BLaER1 (cell line): ENCODE results near the gene LRIG1.

Experiments
- H3K27ac ChIP-seq: shearing (Covaris generic); formaldehyde crosslinking; 2 replicates; pipeline ENCODE4 v1.8.1; 2022
- H3K27me3 ChIP-seq: shearing (Covaris generic); formaldehyde crosslinking; 2 replicates; pipeline ENCODE4 v1.8.1; 2022
- H3K36me3 ChIP-seq: shearing (Covaris generic); formaldehyde crosslinking; 2 replicates; pipeline ENCODE4 v1.8.1; 2022
- H3K4me1 ChIP-seq: shearing (Covaris generic); formaldehyde crosslinking; 2 replicates; pipeline ENCODE4 v1.8.1; 2022
- H3K4me2 ChIP-seq: shearing (Covaris generic); formaldehyde crosslinking; 2 replicates; pipeline ENCODE4 v1.8.1; 2022
- H3K4me3 ChIP-seq: shearing (Covaris generic); formaldehyde crosslinking; 2 replicates; pipeline ENCODE4 v1.8.1; 2022
- H3K9ac ChIP-seq: shearing (Covaris generic); formaldehyde crosslinking; 2 replicates; pipeline ENCODE4 v1.8.1; 2022
- H3K9me3 ChIP-seq: shearing (Covaris generic); formaldehyde crosslinking; 2 replicates; pipeline ENCODE4 v1.8.1; 2022
- H4K20me1 ChIP-seq: shearing (Covaris generic); formaldehyde crosslinking; 2 replicates; pipeline ENCODE4 v1.8.1; 2022
- Cebpa-rat ChIP-seq: shearing (Covaris generic); IDR thresholded peaks from 2 replicates; pipeline ENCODE4 v1.8.1; 2022

Gene LRIG1

DNA sequence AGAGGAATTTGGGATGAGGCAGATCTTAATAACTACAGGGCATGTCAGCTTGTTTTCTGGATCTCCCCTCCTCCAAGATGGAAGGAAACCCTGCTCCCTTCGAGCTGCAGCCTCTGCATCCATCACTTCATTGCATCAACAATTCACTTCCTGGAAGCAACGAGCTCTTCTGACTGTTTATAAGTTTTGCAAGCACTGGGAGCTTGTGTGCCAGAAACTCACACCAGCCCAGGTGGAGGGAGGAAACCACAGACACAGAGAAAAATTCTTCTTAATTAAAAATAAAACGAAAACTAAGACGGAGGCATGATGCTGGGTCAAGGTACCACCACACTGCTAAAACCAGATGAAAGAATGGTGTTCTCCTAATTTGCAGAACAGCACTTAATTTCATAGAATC is 10.6 kb downstream of the LRIG1 start:
- TF ChIP-seq Cebpa-rat: peak; percentile 53
- peak overlapping the region; percentile 54 for H3K4me3 ChIP-seq
- H3K4me2 ChIP-seq: peak overlapping the region; percentile 80
- no peaks in the 10 kb centered on the region; the same call in 1 of the 2 replicates for H3K36me3 ChIP-seq
- peaks cover 99% of the 10 kb centered on the region for H3K4me1 ChIP-seq
- peaks cover 1% of the 10 kb centered on the region for H4K20me1 ChIP-seq
- peak overlapping the region; percentile 79 for H3K27ac ChIP-seq
- H3K9me3 ChIP-seq: no peaks in the 10 kb centered on the region
- H3K27me3 ChIP-seq: no peaks in the 10 kb centered on the region
- peak overlapping the region; percentile 72 for H3K9ac ChIP-seq

GRCh38 chr3:66489581-66489980 is 11.2 kb downstream of the LRIG1 start:
- peak overlapping the region; percentile 80 for H3K4me2 ChIP-seq

GRCh38 chr3:66489115-66489514 is 11.7 kb downstream of the LRIG1 start:
- H3K9ac ChIP-seq: peak overlapping the region; percentile 72; the same call in 1 of the 2 replicates
- no peak overlapping the region for H3K4me3 ChIP-seq
- peak overlapping the region; percentile 79 for H3K27ac ChIP-seq
- H3K9me3 ChIP-seq: no peaks in the 10 kb centered on the region
- H3K27me3 ChIP-seq: no peaks in the 10 kb centered on the region
- no peak for TF ChIP-seq Cebpa-rat
- peak overlapping the region; percentile 80 for H3K4me2 ChIP-seq
- no peaks in the 10 kb centered on the region for H4K20me1 ChIP-seq
- peaks cover 99% of the 10 kb centered on the region for H3K4me1 ChIP-seq
- H3K36me3 ChIP-seq: no peaks in the 10 kb centered on the region; the same call in 1 of the 2 replicates

More at GRCh38 chr3:66489581-66489980, 11.2 kb downstream of the LRIG1 start:
- peaks cover 99% of the 10 kb centered on the region for H3K4me1 ChIP-seq
- H4K20me1 ChIP-seq: no peaks in the 10 kb centered on the region
- H3K36me3 ChIP-seq: no peaks in the 10 kb centered on the region; the same call in 1 of the 2 replicates
- peak overlapping the region; percentile 54 for H3K4me3 ChIP-seq
- TF ChIP-seq Cebpa-rat: no peak
- peak overlapping the region; percentile 79 for H3K27ac ChIP-seq
- H3K27me3 ChIP-seq: no peaks in the 10 kb centered on the region
- H3K9me3 ChIP-seq: no peaks in the 10 kb centered on the region
- peak overlapping the region; percentile 72; the same call in 1 of the 2 replicates for H3K9ac ChIP-seq

DNA sequence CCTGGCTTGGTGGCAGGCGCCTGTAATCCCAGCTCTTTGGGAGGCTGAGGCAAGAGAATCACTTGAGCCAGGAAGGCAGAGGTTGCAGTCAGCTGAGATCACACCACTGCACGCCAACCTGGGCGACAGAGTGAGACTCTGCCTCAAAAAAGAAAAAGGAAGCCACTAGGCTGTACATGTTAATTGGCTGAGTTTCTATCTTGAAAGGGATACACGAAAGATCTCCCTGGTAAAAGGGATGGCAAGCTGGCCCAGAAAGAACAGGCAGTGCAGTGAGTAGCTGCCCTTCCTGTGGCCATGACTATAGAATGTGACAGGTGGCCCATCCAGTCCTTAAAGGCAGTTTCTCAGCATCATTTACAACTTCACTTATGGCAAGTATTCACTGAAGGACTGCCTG is 12.3 kb downstream of the LRIG1 start:
- peak overlapping the region; percentile 80 for H3K4me2 ChIP-seq
- H3K9ac ChIP-seq: peak overlapping the region; percentile 72; the same call in 1 of the 2 replicates
- no peak for TF ChIP-seq Cebpa-rat
- no peaks in the 10 kb centered on the region; the same call in 1 of the 2 replicates for H3K36me3 ChIP-seq
- H3K4me1 ChIP-seq: peaks cover 100% of the 10 kb centered on the region
- no peak overlapping the region for H3K4me3 ChIP-seq
- no peaks in the 10 kb centered on the region for H3K27me3 ChIP-seq
- H3K9me3 ChIP-seq: no peaks in the 10 kb centered on the region
- peak overlapping the region; percentile 79 for H3K27ac ChIP-seq
- no peaks in the 10 kb centered on the region for H4K20me1 ChIP-seq

- H3K36me3 ChIP-seq: no peaks in the 10 kb centered on the region
- H3K4me1 ChIP-seq: peaks cover 100% of the 10 kb centered on the region
- peak overlapping the region; percentile 80 for H3K4me2 ChIP-seq
- no peaks in the 10 kb centered on the region for H3K27me3 ChIP-seq
- no peaks in the 10 kb centered on the region for H4K20me1 ChIP-seq
- peak overlapping the region; percentile 31; the same call in 1 of the 2 replicates for H3K4me3 ChIP-seq
- H3K9me3 ChIP-seq: no peaks in the 10 kb centered on the region
- TF ChIP-seq Cebpa-rat: no peak
- peak overlapping the region; percentile 71 for H3K9ac ChIP-seq
- H3K27ac ChIP-seq: peak overlapping the region; percentile 79
Observed at GRCh38 chr3:66487465-66487864, 13.4 kb downstream of the LRIG1 start.

- Histone ChIP-seq H4K20me1 (no peaks in the 10 kb centered on the region), H3K9ac (peak overlapping the region; percentile 71), H3K9me3 (no peaks in the 10 kb centered on the region), H3K27ac (peak overlapping the region; percentile 79), H3K4me3 (peak overlapping the region; percentile 31; the same call in 1 of the 2 replicates), H3K4me1 (peaks cover 100% of the 10 kb centered on the region), H3K27me3 (no peaks in the 10 kb centered on the region), H3K4me2 (peak overlapping the region; percentile 80), H3K36me3 (no peaks in the 10 kb centered on the region)
- no peak for TF ChIP-seq Cebpa-rat
Observed at GRCh38 chr3:66486646-66487045, 14.2 kb downstream of the LRIG1 start.

- TF ChIP-seq Cebpa-rat: no peak
- H3K9me3 ChIP-seq: no peaks in the 10 kb centered on the region
- peaks cover 100% of the 10 kb centered on the region for H3K4me1 ChIP-seq
Observed at GRCh38 chr3:66486202-66486601, 14.6 kb downstream of the LRIG1 start.

DNA sequence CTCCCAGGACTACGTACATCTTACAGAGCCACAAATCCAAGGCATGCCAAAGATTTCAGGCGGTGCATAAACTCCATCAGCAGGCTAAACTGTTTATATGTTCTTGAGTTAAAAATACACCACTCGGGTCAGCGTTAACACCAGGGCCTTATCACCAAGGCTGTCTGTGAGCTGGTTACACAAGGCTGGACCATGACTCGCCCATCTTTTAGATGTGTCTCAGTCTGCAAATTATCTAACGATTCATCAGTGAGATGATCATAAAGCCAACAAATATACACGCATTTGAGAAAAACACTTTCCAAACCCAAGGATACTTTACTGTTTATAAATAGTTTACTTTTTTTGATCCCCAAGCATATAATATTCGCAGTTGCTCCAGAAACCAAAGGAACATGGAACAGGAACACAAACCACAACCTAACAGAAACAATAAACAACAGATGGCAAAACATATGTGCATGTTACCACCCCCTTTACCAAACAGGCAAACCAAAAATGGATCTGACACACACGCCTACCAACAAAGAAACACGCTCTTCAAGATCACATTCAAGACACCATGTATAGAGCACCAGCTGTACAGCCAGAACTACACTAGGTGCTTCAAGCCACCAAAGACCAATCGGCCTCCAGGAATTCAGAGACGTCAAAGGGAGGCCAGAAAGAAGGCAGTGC is 15.4 kb downstream of the LRIG1 start:
- peak overlapping the region; percentile 79 for H3K27ac ChIP-seq
- no peak for TF ChIP-seq Cebpa-rat
- no peaks in the 10 kb centered on the region for H3K9me3 ChIP-seq
- peak overlapping the region; percentile 72 for H3K9ac ChIP-seq
- no peaks in the 10 kb centered on the region for H3K27me3 ChIP-seq
- H3K4me2 ChIP-seq: peak overlapping the region; percentile 80
- peak overlapping the region; percentile 45 for H3K4me3 ChIP-seq
- H3K4me1 ChIP-seq: peaks cover 100% of the 10 kb centered on the region
- H4K20me1 ChIP-seq: no peaks in the 10 kb centered on the region
- H3K36me3 ChIP-seq: no peaks in the 10 kb centered on the region

More at GRCh38 chr3:66486202-66486601, 14.6 kb downstream of the LRIG1 start:
- H3K9ac ChIP-seq: peak overlapping the region; percentile 71; the same call in 1 of the 2 replicates
- no peaks in the 10 kb centered on the region for H4K20me1 ChIP-seq
- H3K4me3 ChIP-seq: peak overlapping the region; percentile 45
- H3K4me2 ChIP-seq: peak overlapping the region; percentile 80
- no peaks in the 10 kb centered on the region for H3K27me3 ChIP-seq
- peak overlapping the region; percentile 79 for H3K27ac ChIP-seq
- H3K36me3 ChIP-seq: no peaks in the 10 kb centered on the region

GRCh38 chr3:66484106-66484844 is 16.5 kb downstream of the LRIG1 start:
- H3K9ac ChIP-seq: peak overlapping the region; percentile 72
- H3K9me3 ChIP-seq: peaks cover 7% of the 10 kb centered on the region; the same call in 1 of the 2 replicates
- peak overlapping the region; percentile 45 for H3K4me3 ChIP-seq
- peak overlapping the region; percentile 79 for H3K27ac ChIP-seq
- no peaks in the 10 kb centered on the region for H4K20me1 ChIP-seq
- no peak for TF ChIP-seq Cebpa-rat
- peaks cover 100% of the 10 kb centered on the region for H3K4me1 ChIP-seq
- no peaks in the 10 kb centered on the region for H3K27me3 ChIP-seq
- H3K4me2 ChIP-seq: peak overlapping the region; percentile 80
- H3K36me3 ChIP-seq: peaks cover 7% of the 10 kb centered on the region; the same call in 1 of the 2 replicates
